SW 1271 (cell line): ENCODE data around the gene AIMP1.
A peak's percentile ranks its signal among the peaks of the same experiment; 100 is the strongest.
"Not testable (repeated sequence)": the region's sequence is repeated elsewhere in the genome, so short reads cannot be mapped to it uniquely, and the experiment has no call there.

Experiments
- DNase-seq, 2 experiments: peaks; one replicate each; lab custom pipeline; 2025; lab: John Stamatoyannopoulos, UW

The AIMP1 gene

DNA sequence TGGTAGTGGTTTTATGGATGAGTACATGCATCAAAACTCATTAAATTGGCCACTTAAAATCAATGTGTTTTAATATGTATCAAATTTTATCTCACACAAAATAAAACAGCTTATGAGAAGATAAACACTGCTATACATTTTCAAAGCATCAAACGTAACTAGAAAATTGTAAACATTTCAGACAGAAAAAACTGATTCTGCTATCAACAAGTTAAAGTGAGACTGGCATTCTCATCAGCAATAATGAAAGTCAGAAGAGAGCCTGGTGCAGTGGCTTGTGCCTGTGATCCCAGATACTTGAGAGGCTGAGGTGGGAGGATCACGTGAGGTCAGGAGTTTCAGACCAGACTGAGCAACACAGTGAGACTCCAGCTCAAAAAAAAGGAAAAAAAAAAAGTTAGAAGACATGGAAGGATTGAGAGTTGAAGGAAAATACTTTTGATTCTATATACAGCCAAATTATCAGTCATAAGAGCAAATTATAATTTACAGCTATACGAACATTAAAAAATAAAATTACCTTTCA, 3.3 kb upstream of the AIMP1 start:
- no peak for DNase-seq

- DNase-seq: peak in 1 of 2 experiments; percentile 11
Observed at GRCh38 chr4:106314960-106315359, 1.4 kb upstream of the AIMP1 start.

- peak in 1 of 2 experiments; percentile 36 for DNase-seq
Observed at GRCh38 chr4:106315476-106315967, 828 bp upstream of the AIMP1 start.

DNA sequence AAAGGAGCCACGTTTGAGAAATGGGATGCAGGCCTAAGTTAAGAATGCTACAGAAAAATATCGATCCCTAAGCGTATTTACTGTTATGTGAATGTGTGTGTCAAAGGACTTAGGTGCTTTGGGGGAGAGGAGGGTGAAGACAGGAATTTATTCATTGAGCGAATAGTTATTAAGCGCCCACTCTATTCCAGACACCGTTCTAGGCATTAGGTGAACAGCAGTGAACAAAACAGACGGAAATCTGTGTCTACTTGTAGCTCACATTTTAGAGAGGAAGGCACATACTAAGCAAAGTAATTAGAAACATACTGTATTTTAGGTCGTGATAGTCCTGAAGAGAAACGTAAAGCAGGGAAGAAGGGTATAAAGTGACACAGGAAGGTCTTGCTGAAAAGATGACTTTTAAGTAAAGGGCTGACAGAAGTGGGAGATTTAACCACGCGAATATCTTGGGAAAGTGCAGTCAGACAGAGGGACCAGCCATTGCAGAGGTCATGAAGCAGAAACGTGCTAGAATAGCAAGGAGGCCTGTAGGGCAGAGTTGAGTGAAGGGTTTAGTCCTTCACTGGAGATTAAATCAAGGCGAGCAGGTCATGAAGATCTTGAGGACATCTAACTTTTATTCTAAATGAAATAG, 541 bp downstream of the AIMP1 start:
- no peak for DNase-seq

DNA sequence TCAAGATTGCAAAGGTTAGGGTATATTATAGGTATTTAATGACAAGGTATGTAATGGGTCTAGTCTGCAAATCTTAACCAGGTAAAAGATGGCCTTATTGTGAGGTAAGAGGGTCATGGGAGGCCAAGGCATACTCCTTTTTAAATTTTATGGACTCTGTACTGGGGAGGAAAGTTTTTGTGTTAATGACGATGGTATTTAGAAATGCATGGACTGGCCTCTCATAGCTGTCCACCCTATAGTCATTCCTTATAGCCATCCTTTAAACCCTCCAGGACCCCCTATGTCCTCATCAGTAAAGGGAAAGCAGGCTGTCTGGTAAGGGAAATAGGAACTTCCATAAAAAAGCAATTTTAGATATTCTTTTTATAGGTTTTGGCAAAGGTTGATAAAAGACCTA, 1.5 kb downstream of the AIMP1 start:
- no peak for DNase-seq

DNA sequence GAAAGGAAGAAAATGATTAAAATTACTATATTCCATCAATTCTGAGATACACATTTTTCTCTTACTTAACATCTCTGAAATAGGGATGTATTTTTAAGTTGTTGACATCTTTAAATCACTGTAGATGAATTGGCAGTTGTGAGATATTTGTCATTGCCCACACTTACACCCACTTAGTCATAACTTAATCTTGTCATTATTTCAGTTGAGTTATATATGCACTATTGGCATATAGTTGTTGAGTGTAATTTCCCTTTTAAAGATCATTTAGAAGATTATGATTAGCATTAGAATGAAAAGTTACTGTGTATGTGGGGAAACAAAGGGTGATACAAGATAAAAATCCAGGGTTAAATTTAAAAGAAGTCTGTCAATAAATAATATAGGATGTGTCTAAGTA, 2.2 kb downstream of the AIMP1 start:
- no peak for DNase-seq

DNA sequence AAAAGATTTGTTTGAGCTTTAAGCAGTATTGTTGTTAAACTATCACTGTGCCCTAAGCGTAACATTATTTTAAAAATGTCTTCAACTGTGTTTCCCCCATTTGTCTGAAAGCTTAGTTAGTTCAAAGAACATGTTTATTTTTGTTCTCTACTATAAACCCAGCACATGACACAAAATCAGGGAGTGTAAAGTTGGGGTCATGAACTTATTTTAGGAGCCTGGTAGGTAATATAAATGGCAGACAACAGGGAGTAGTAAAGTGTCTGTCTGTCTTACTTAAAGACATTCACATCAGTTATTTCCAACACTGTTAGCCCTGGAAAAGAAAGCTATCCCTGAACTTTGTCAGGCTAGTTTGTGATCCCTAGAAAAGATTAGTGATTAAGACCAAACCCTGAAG, 3.9 kb downstream of the AIMP1 start:
- DNase-seq: no peak

- not testable (repeated sequence) for DNase-seq
Observed at GRCh38 chr4:106321168-106321567, 4.8 kb downstream of the AIMP1 start.

GRCh38 chr4:106321814-106322213, 5.5 kb downstream of the AIMP1 start:
- not testable (repeated sequence) for DNase-seq

DNA sequence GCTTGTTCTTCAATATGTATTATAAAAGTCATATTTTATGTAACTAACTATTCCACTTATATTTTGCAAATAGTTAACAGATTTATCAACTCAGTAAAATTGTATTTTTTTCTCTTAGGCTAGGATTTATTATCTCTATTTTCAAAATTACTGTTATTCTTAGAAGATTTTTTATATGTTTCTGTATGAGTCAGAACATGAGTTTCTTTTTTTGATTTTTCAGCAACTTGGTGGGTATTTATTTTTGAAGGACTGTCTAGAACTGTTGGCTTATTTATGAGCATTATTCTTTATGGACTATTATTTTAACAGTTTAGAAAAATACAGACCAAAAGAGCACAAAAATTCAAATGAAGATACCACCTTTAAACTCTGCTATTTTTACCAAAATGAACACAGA, 6.8 kb downstream of the AIMP1 start:
- DNase-seq: no peak

DNA sequence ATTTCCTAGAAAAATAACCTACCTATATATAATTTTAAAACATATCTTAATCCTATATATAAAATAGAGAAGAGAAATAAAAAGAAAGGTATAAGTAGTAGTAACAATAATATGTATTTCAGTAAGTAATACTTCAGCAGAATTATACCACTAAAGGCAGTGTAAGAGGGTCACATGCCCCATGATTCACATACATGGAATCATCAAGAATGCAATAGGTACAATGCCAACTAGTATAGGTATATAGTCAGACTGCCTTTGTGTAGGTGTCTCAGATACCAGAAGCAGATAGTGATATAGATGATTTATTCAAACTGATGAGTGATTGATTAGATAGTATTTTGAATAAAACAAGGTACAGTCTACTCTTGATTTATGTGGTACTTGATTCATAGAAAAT, 9.4 kb downstream of the AIMP1 start:
- DNase-seq: no peak

DNA sequence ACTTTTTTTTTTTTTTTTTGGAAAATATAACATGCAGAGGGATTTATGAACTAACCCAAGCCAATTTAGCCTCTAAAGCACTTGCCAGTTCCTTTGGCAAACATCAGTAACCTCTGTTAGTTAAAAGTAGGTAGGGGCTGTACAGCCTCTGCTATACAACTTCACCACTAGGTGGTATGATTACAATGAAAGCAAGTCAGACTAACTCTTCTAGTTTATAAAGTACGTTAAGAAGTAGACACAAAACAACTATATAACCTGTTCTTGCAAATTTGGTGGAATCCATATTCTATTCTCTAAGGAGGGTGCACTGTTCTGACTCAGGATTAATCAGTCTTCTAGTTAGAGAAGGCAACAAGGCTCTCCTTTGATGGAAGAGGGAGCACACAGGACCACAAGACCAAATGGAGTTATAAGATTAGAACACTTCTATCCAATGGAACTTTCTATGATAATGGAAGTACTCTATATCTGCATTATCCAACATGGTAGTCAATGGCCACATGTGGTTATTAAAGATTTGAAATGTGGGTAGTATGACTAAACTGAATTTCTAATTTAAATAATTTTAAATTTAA, 12.8 kb downstream of the AIMP1 start:
- peak; percentile 0 to 32 for DNase-seq

DNA sequence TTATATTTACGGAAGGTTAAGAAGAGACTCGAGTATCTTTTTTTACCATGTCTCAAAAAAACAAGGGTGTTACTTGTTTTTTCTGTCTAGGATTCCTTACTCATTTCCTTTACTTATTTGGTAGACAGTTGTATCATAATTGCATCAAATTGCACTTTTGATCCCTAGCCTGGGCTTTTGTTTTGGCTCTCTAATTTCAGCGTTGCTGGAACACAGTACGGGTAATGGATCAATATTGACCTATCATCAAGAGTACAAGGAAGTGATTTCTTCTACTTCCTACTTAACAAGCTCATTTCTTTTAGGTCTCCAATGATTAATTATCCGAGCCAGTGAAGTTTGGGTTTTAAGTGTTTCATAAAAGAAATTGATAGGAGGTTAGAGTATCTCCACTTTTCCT, 16.8 kb downstream of the AIMP1 start:
- DNase-seq: no peak

- DNase-seq: no peak
Observed at GRCh38 chr4:106334741-106335470, 18.6 kb downstream of the AIMP1 start.

DNA sequence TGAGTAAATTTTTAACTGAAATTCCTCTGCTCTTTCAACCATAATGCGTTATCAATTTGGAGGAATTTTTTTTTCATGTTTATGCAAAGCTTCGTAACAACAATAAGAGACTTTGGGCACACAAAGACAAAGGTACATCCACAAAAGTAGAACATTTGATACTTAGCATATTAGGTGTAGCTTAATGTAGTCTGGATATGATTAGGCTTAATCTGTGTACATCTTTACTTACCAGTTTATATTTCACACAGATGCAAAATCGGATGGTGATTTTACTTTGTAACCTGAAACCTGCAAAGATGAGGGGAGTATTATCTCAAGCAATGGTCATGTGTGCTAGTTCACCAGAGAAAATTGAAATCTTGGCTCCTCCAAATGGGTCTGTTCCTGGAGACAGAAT, 20.3 kb downstream of the AIMP1 start:
- no peak for DNase-seq

GRCh38 chr4:106337916-106338315, 21.6 kb downstream of the AIMP1 start:
- no peak for DNase-seq

- no peak for DNase-seq
Observed at GRCh38 chr4:106338671-106339070, 22.3 kb downstream of the AIMP1 start.

DNA sequence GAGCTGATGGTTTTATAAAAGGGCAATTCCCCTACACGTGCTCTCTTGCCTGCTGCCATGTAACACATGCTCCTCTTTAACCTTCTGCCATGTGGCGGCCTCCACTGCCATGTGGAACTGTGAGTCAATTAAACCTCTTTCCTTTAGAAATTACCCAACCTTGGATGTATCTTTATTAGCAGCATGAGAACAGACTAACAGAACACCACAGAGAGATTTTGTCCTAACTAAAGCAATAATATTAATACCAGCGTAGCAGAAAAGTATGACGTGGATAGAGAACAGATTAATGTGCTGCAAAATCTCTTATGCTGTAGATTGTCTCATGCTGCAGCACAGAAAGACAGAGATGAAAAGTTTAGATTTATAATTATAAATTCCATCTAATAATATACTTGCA, 23.1 kb downstream of the AIMP1 start:
- no peak for DNase-seq

- no peak for DNase-seq
Observed at GRCh38 chr4:106340774-106341173, 24.4 kb downstream of the AIMP1 start.

DNA sequence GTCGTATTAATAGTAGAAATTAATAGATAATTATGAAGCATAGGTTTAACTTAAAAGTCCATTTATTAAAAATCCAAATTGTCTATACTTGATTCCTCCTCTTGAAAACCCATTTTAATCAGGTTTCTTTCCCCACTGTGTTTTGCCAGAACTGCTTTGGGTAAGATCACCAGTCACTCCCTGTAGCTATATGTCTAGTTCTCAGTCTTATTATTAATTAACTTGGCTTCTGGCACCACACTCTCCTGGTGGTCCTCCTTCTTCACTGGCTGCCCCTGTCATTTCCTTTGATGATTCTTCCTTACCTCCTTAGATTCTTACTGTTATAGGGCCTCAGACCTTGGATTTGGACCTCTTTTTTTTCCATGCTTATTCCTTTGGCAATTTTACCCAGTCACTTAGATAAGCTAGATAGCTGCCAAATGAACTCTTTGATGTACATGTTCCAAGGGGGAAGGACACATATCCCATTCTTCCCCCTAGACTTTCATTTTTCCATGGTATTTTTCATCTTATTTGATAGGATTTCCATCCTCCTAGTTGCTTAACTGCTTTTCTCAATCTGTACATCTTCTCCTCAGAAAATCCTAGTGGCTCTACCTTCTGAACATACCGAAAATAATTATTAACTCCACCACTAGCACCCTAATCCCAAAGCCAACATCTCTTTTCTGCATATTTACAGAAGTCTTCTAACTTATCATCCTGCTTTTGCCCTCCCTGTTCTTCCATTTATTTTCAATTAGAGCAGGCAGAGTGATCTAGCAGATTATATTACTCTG, 27.7 kb downstream of the AIMP1 start:
- no peak for DNase-seq

DNA sequence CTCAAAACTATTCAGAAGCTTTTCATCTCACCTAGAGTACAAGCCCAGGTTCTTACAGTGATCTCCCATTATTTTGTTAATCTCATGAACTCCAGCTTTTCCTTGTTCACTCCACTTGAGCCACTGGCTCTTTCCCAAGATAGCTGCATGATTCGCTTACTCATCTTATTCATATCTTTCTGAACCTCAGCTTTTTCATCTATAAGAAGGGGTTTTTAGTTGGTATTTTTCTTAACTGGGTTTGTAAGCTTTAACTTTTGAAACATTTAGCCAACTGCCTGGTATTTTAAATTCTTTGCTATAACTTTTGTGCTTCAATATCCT, 28.3 kb downstream of the AIMP1 start:
- DNase-seq: no peak

DNA sequence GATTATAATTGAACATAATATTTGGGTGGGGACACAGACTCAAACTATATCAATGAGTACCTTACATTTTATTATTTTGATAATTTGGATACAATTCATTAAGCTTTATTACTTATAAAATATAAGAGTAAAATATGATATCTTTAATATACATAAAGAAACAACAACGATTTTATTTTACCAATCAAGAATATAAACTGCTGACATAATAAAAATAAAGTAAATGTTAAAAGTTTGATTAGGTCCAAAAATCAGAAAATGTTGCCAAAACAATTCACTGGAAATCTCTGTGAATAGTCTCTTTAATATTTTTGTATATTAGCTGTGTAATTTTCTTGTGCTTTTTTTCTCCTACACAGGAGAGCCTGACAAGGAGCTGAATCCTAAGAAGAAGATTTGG, 30.8 kb downstream of the AIMP1 start:
- no peak for DNase-seq
